ENCODE results near the gene GSDMA.
A peak's percentile ranks its signal among the peaks of the same experiment; 100 is the strongest.

The GSDMA gene

DNA sequence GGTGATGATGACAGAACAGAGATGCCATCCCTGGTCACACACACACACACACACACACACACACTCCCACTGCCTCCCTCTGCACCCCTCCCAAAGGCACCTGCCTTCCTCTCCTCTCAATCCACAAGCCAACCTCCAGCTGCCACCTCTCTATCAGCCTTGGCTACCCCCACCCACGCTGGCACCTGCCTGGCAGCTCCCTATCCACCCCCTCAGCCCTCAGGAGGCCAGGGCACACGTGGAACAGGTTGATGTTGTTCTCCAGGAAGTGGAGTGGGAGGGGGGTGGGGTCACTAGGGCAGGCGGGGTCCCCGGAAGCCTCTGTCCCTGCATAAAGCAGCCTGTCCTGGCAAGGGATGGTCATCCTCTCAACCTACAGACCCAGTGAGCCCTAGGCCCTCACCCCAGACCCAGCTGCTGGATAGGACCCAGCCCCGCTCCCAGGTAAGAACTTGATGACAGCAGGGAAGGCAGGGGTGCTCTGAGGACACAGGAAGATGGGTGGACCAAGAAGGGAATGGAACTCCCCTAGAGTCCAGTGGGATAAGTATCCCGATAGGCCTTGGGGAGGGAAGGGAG is at the start of gene GSDMA:
GSDMA (plus strand) TSS at position 363 of the 579 bp plus-strand sequence. CDS start 2,684 bp downstream, outside the sequence.
- DNase-seq = no peak

DNA sequence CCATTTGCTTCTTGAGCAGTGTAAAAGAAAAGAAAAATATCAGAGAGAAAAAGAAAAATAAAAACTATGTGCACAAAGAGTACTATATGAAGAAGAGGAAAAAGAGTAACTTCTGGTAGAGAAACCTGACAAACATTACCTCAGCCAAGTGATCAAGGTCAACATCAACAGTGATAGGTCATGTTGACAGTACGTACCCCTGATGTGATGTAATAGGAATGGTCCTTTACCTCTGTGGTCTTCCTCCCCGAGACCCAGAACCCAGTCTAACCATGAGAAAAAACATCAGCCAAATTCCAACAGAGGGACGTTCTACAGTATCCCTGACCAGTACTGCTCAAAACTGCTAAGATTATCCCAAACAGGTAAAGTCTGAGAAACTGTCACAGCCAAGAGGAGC is 48.8 kb upstream of the GSDMA start:
- no peak for DNase-seq

DNA sequence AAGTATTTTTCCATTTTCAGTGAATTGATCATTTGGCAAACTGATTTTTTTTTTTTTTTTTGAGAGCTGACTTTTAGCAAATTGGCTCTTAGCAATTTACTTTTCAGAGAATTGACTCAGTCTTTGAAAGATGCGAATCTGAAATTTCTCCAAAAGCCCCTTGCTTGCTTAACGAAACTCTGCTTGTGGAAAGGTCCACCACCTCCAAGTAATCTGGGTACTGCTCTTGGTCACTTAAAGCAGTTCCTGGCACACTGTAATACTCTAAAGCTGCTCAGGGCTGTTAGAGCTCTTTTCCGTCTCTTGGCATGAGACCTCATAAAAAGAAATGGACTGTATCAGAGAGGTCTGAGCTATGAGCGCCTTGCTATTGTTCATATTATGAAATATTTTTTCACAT is 47.2 kb upstream of the GSDMA start:
- DNase-seq = no peak

GRCh38 chr17:39916918-39917317 is 45.9 kb upstream of the GSDMA start:
- DNase-seq = no peak

GRCh38 chr17:39919087-39919683 is 43.6 kb upstream of the GSDMA start:
- no peak for DNase-seq

DNA sequence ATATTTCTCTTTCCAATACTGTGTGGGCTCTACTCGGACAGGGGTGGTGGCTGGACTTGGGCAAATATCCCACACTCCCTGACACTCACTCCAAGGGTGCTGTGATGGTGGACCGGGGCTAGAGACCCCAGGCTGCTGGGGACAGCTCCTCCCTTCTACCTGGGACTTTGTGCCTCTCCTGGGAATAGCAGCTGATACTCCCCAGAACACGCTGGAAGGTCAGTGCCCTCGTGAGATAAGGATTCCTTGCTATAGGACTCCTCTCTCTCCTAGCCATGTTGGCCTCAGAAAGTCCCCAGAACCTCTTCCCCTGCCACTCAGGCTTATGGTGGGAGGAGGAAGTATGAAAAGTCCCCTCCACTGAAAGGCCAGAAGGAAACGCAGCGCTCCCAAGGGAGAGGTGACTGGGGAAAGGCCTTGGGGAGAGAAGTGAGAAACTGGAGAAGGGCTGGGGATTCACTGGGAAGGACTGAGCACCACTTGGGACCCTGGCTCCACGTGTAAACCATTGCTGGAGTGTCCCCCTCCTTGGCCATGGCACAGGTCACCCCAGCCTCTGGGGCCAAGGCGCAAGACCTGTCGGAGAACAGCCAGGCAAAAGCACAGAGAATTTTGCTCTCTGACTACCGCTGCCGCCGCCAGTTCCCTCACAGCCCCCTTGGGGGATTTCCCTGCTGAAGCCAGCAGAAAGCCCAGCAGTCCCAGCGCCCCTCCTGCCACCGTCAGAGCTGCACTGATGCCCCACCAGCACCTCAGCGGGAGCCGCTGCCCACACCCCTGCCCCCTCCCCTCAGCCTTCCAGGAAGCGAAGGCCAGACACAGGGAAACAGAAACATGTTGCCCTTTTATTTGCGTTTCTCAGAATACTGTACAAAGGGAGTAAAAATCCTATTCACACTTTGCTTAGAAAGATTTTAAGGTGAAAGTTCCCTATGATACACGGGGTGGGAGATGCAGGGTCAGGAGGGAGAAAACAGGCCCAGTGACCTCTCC is 42.3 kb upstream of the GSDMA start:
- DNase-seq = no peak

GRCh38 chr17:39921323-39921722 is 41.5 kb upstream of the GSDMA start:
- no peak for DNase-seq

GRCh38 chr17:39922006-39922405 is 40.8 kb upstream of the GSDMA start:
- no peak for DNase-seq

DNA sequence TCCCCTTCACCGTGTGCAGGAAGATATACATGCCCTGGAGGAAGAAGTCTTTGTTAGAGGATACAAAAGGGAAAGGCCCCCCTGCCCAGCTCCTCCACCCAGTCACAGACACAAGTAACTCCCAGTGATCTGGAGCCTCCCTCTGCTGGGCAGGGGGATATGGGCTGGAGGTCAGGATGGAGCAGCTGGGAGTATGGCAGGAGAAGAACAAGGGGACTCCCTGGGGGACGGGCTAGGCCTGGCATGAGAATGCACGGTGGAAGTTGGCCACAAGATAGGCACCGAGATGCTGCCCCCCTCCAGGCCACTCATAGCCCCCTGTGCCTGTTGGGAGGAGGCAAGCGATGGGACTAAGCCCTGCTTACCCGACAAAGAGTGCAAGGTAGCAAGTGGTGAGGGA is 39.6 kb upstream of the GSDMA start:
- no peak for DNase-seq

GRCh38 chr17:39923836-39924690 is 38.7 kb upstream of the GSDMA start:
- DNase-seq = no peak

DNA sequence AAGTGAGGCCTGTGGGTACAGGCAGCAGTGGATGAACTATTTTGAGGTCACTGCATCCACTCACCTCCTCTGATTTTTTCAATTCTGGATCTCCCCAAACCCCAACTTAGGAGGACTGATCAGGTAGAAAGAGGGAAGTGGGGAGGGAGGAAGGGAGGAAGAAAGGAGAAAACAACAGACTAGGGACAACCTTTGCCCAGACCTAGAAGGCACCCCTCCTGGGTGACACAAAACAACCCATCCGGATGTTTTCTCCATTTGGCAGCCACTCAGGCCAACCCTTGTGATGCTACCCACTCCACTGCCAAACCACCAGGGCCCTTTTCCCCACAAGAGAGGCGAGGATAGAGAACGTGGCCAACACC is 38.1 kb upstream of the GSDMA start:
- DNase-seq = no peak

- DNase-seq = no peak
These were observed 37.3 kb upstream of the GSDMA start for GRCh38 chr17:39925282-39926134.

- no peak for DNase-seq
These were observed 36.6 kb upstream of the GSDMA start for GRCh38 chr17:39926135-39926587.

DNA sequence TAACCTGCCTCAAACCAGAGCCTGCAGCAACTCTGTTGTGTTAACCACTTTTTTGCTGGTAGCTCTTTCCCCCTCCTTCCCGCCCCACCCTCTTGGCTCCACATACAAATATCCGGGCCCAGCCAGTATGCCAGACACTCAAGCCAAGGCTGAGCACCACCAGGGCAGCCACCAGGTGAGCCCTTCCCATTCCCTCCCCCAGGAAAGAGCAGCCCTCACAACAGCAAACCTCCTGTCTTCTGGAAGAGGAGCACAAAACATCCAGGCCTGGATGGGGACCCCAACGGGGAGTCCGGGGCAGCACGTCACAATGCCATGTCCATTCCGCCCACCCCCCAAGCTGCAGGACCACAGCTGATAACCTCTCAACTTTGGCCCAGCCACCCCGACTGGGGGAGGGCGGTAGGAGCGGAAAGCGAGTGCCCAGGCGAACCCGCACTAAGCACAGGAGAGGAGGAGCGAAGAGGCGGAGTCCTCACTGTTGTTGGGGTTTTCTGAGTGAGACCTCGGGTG is 36.2 kb upstream of the GSDMA start:
- no peak for DNase-seq

GRCh38 chr17:39927101-39927928 is 35.5 kb upstream of the GSDMA start, which contains the start of the genes LRRC3C and ORMDL3:
TSS of gene LRRC3C (plus strand) at chr17:39927732. CDS start at chr17:39941524, 13,792 bp downstream.
TSS of gene ORMDL3 (minus strand) at chr17:39927601. CDS start at chr17:39924203, 3,398 bp downstream.
- DNase-seq = peak; percentile 88

DNA sequence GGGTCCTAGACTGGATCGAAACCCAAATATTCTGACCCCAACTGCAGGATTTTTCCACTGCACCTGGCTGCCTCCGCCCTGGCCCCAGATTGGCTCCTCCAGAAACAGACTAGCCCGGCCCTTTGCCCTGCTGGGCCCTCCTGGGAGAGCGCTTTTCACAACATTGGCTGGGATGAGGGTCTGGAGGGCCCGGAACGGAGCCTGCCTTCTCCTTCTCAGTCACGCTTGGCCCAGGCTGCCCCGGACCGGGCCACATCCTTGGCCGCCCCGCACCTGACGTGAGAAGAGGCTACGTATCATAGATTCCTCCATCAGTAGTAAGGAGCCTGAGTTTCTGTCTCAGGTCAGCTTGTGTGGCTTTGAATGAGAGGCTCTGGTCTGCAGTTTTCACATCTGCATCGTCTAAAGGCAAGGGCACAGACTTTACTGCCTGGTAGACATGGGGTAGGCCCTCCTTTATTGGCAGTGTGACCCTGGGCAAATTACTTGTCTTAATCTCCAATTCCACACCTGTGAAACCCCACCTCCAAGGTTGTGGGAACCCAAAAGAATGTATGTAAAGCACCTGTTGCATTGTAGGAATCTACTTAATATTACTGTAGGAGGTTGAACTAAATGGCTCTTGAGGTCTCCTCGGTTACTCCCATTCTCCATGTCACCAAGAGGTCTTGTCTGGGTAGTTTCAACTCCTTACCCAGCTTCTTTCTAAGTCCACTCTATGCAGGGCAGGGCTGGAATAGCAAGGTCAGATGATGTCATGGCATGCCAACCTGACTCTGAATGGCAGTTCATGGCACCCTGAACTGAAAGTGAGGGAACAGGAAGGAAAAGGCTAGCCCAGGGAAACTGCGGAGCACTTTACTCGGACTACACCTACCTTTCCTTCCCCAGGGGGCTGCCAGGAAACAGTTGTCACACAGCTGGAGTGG is 34.6 kb upstream of the GSDMA start:
- no peak for DNase-seq

- no peak for DNase-seq
These were observed 33.8 kb upstream of the GSDMA start for GRCh38 chr17:39928858-39929645.

DNA sequence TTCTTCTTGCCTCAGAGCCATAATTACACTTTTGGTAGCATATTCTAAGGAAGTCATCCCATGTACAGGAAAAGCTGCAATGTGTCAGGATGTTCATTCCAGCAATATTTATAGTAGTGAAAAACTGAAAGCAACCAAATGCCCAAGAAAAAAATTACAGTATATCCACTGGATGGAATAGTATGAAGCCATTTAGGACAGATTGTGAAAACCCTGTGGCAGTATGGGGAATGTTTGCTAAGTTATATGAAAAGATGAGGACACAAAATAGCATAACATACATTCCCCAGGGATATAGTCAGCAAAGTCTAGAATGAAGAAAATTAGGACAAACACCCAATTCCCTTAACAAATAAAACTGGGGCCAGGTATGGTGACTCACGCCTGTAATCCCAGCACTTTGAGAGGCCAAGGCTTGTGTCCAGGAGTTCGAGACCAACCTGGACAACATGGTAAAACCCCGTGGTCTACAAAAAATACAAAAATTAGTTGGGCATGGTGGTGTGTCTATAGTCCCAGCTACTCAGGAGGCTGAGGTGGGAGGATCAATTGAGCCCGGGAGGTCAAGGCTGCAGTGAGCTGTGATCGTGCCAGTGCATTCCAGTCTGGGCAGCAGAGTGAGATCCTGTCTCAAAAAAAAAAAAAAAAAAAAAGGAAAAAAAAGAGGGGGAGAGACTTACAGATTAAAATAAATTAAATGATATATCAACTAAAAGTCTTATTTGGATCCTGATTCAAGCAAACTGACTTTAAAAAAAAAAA is 33.0 kb upstream of the GSDMA start:
- no peak for DNase-seq

All from NCI-H2081 treated with DMSO at 0.1 percent for 48 hours (cell line).